MM.1S (cell line): ENCODE results near the gene FBXW10.
A peak's percentile ranks its signal among the peaks of the same experiment; 100 is the strongest.
"Not testable (repeated sequence)": the region's sequence is repeated elsewhere in the genome, so short reads cannot be mapped to it uniquely, and the experiment has no call there.

Source experiments
- DNase-seq: peaks from one replicate; pipeline ENCODE4 v3.0.0-alpha.2; 2015
- H2AFZ ChIP-seq: fragments of 300-600 bp; sonication (generic); 2 replicates; pipeline ENCODE4 v1.6.0; 2016; ENCODE audit warnings: antibody characterized with exemption, low read length
- H3F3A ChIP-seq: fragments of 300-600 bp; sonication (generic); 2 replicates; pipeline ENCODE4 v1.6.1; 2016; ENCODE audit warnings: mild to moderate bottlenecking, antibody characterized with exemption, low read length, moderate library complexity, mixed read lengths; ENCODE audit not compliant: insufficient read depth
- H3K27ac ChIP-seq: fragments of 300-600 bp; sonication (generic); 2 replicates; pipeline ENCODE4 v1.5.1; 2016; ENCODE audit warnings: mild to moderate bottlenecking, low read length
- H3K27me3 ChIP-seq: fragments of 300-600 bp; sonication (generic); replicated peaks from 2 replicates; pipeline ENCODE4 v1.6.0; 2016; ENCODE audit warnings: low read length; ENCODE audit not compliant: insufficient read depth
- H3K36me3 ChIP-seq: fragments of 300-600 bp; sonication (generic); replicated peaks from 2 replicates; pipeline ENCODE4 v1.6.1; 2016; ENCODE audit warnings: mild to moderate bottlenecking, low read length, mixed read lengths; ENCODE audit not compliant: insufficient read depth
- H3K4me1 ChIP-seq: fragments of 300-600 bp; sonication (generic); 2 replicates; pipeline ENCODE4 v1.6.1; 2016; ENCODE audit warnings: low read length, mixed read lengths
- H3K4me2 ChIP-seq: fragments of 300-600 bp; sonication (generic); 2 replicates; pipeline ENCODE4 v1.6.0; 2016; ENCODE audit warnings: low read depth, low read length
- H3K4me3 ChIP-seq: fragments of 300-600 bp; sonication (generic); 2 replicates; pipeline ENCODE4 v1.5.1; 2016; ENCODE audit warnings: low read length, mixed read lengths
- H3K79me2 ChIP-seq: fragments of 300-600 bp; sonication (generic); 2 replicates; pipeline ENCODE4 v1.6.1; 2016; ENCODE audit warnings: mixed run types, low read length, mixed read lengths
- H3K9ac ChIP-seq: fragments of 300-600 bp; sonication (generic); 2 replicates; pipeline ENCODE4 v1.6.1; 2016; ENCODE audit warnings: low read length, mixed read lengths
- H3K9me2 ChIP-seq: fragments of 300-600 bp; sonication (generic); replicated peaks from 2 replicates; pipeline ENCODE4 v1.6.1; 2016; ENCODE audit warnings: mild to moderate bottlenecking, low read length, mixed read lengths; ENCODE audit not compliant: insufficient read depth
- H3K9me3 ChIP-seq: fragments of 300-600 bp; sonication (generic); replicated peaks from 2 replicates; pipeline ENCODE4 v1.6.1; 2016; ENCODE audit warnings: mild to moderate bottlenecking, low read length, mixed read lengths; ENCODE audit not compliant: insufficient read depth
- H4K20me1 ChIP-seq: fragments of 300-600 bp; sonication (generic); 2 replicates; pipeline ENCODE4 v1.6.1; 2016; ENCODE audit warnings: mild to moderate bottlenecking, low read length, moderate library complexity, mixed read lengths; ENCODE audit not compliant: insufficient read depth
- CTCF ChIP-seq: fragments of 300-600 bp; sonication (generic); IDR thresholded peaks from 2 replicates; pipeline ENCODE4 v1.5.1; 2016; ENCODE audit warnings: antibody characterized with exemption, low read length, mixed read lengths
- EZH2 ChIP-seq: fragments of 300-600 bp; sonication (generic); optimal IDR thresholded peaks from 2 replicates; pipeline ENCODE3; 2017; ENCODE audit warnings: low read depth, mild to moderate bottlenecking, antibody characterized with exemption, low read length, mixed read lengths
- EZH2phosphoT487 ChIP-seq: fragments of 300-600 bp; sonication (generic); IDR thresholded peaks from 2 replicates; pipeline ENCODE4 v1.6.1; 2018; ENCODE audit warnings: antibody characterized with exemption, low read length

Gene FBXW10

GRCh38 chr17:18772471-18772870, 28.6 kb downstream of the FBXW10 start:
- H3K4me1 ChIP-seq: no peaks in the 10 kb centered on the region
- H3K79me2 ChIP-seq: no peaks in the 10 kb centered on the region
- H2AFZ ChIP-seq: no peak overlapping the region
- DNase-seq: no peak
- H3K27ac ChIP-seq: no peak overlapping the region
- no peaks in the 10 kb centered on the region for H4K20me1 ChIP-seq
- no peak overlapping the region for H3K9ac ChIP-seq
- H3K9me2 ChIP-seq: no peaks in the 10 kb centered on the region
- H3K9me3 ChIP-seq: no peaks in the 10 kb centered on the region
- no peak for TF ChIP-seq CTCF
- no peak for TF ChIP-seq EZH2phosphoT487
- TF ChIP-seq EZH2: no peak
- H3K4me2 ChIP-seq: peak overlapping the region; percentile 20
- no peaks in the 10 kb centered on the region for H3K36me3 ChIP-seq
- H3K27me3 ChIP-seq: no peaks in the 10 kb centered on the region
- no peaks in the 10 kb centered on the region for H3F3A ChIP-seq
- no peak overlapping the region for H3K4me3 ChIP-seq

GRCh38 chr17:18780991-18781718, 37.3 kb downstream of the FBXW10 start, which contains the start of gene TVP23B:
Gene TVP23B, plus strand, starts transcription at chr17:18781183. Its CDS starts 111 bp downstream, at chr17:18781294.
- H3K4me3 ChIP-seq: peak within 1 kb of the TSS; percentile 52; the same call in 1 of the 2 replicates
- not testable (repeated sequence) for H4K20me1 ChIP-seq, H3K4me1 ChIP-seq, H3K27me3 ChIP-seq, H3K27ac ChIP-seq, H3K9me3 ChIP-seq, H3F3A ChIP-seq, H2AFZ ChIP-seq, H3K36me3 ChIP-seq, H3K4me2 ChIP-seq, H3K9me2 ChIP-seq
- DNase-seq: peak; percentile 97
- peak within 1 kb of the TSS; percentile 66 for H3K9ac ChIP-seq
- peaks cover 18% of the 10 kb centered on the region for H3K79me2 ChIP-seq

GRCh38 chr17:18781805-18782204, 38.0 kb downstream of the FBXW10 start:
- not testable (repeated sequence) for H2AFZ ChIP-seq, H3K4me3 ChIP-seq, H3K9ac ChIP-seq, H4K20me1 ChIP-seq, H3F3A ChIP-seq, H3K36me3 ChIP-seq, H3K9me2 ChIP-seq, H3K9me3 ChIP-seq, H3K27me3 ChIP-seq, H3K4me2 ChIP-seq, DNase-seq, H3K4me1 ChIP-seq, H3K27ac ChIP-seq
- H3K79me2 ChIP-seq: peaks cover 18% of the 10 kb centered on the region

GRCh38 chr17:18785933-18786332, 42.1 kb downstream of the FBXW10 start:
- not testable (repeated sequence) for H2AFZ ChIP-seq, H3F3A ChIP-seq, DNase-seq, H3K4me2 ChIP-seq, H3K27me3 ChIP-seq, H4K20me1 ChIP-seq, H3K9me2 ChIP-seq, H3K27ac ChIP-seq, H3K36me3 ChIP-seq, H3K9ac ChIP-seq, H3K4me1 ChIP-seq, H3K4me3 ChIP-seq, H3K9me3 ChIP-seq
- H3K79me2 ChIP-seq: peaks cover 18% of the 10 kb centered on the region

- H3K79me2 ChIP-seq: peaks cover 14% of the 10 kb centered on the region
- H3K9me3 ChIP-seq, DNase-seq, H3F3A ChIP-seq, H2AFZ ChIP-seq, H3K27ac ChIP-seq, H3K4me3 ChIP-seq, H3K4me1 ChIP-seq, H3K9me2 ChIP-seq, H4K20me1 ChIP-seq, H3K27me3 ChIP-seq, H3K4me2 ChIP-seq, H3K36me3 ChIP-seq, H3K9ac ChIP-seq: not testable (repeated sequence)
Measured at GRCh38 chr17:18786890-18787289, 43.0 kb downstream of the FBXW10 start.

- not testable (repeated sequence) for H2AFZ ChIP-seq, H4K20me1 ChIP-seq, H3K4me2 ChIP-seq, H3K4me1 ChIP-seq, H3K27me3 ChIP-seq, H3K36me3 ChIP-seq, H3K27ac ChIP-seq, H3K79me2 ChIP-seq, H3K9me2 ChIP-seq, H3K9ac ChIP-seq, DNase-seq, H3K9me3 ChIP-seq, H3K4me3 ChIP-seq, H3F3A ChIP-seq
Measured at GRCh38 chr17:18791402-18791801, 47.5 kb downstream of the FBXW10 start.

- not testable (repeated sequence) for H3K4me2 ChIP-seq, H4K20me1 ChIP-seq, H3K9ac ChIP-seq, H3K79me2 ChIP-seq, H3F3A ChIP-seq, H2AFZ ChIP-seq, H3K27ac ChIP-seq, DNase-seq, H3K9me3 ChIP-seq, H3K9me2 ChIP-seq, H3K4me1 ChIP-seq, H3K27me3 ChIP-seq, H3K4me3 ChIP-seq, H3K36me3 ChIP-seq
Measured at GRCh38 chr17:18794841-18795240, 51.0 kb downstream of the FBXW10 start.
